Vagina (tissue), 2 donors: ENCODE measurements around the gene KRT14.

Experiments
- CTCF ChIP-seq, 3 experiments: fragments of 450-650 bp in 2 of 3; fragments of 200-600 bp in 1 of 3; sonication (generic) in 1 of 3; IDR thresholded peaks; one replicate each; pipeline ENCODE4 v1.5.1; 2017 to 2019; ENCODE audit warnings: antibody characterized with exemption in 3 of 3, mild to moderate bottlenecking in 2 of 3, moderate library complexity in 2 of 3
- POLR2A ChIP-seq, 2 donors: fragments of 450-650 bp; IDR thresholded peaks; one replicate each; pipeline ENCODE4 v1.6.1; 2017; ENCODE audit warnings: antibody characterized with exemption in 2 of 2, mild to moderate bottlenecking in 2 of 2, moderate library complexity in 2 of 2

DNA sequence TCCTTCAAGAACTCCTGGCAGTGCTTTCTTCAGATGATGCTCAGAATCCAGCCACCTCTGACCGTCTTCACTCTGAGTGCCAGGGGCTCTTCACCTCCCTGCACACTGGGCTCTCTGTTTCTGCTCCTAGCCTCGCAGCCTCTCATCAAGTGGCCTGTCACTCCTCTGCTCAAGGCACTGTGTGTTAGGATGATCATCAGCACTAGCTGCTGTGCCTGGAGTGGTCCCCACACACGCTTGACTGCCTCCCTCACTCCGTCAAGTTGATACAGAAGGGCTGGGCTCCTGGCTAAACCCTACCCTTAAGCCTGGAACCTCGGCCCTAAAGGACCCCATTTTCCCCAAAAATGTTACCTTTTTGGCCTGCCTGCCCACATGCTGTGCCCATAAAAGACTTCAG lies 30.4 kb downstream of the KRT14 start:
- TF ChIP-seq CTCF (IDR thresholded peaks at IDR 0.05) (no peak), POLR2A (IDR thresholded peaks at IDR 0.05) (no peak)
